T1000 (cell line): Measurements from ENCODE around the gene MBD4.
"Not testable (repeated sequence)": the region's sequence is repeated elsewhere in the genome, so short reads cannot be mapped to it uniquely, and the experiment has no call there.

Source experiments
- DNase-seq: peaks from one replicate; lab custom pipeline; 2025; ENCODE audit warnings: mixed read lengths; lab: John Stamatoyannopoulos, UW

Gene MBD4

GRCh38 chr3:129429602-129430001 lies 10.1 kb downstream of the MBD4 start:
- DNase-seq: no peak

GRCh38 chr3:129429080-129429451 lies 10.7 kb downstream of the MBD4 start:
- DNase-seq: no peak

GRCh38 chr3:129428376-129429079 lies 11.2 kb downstream of the MBD4 start, which contains the start of gene EFCAB12:
TSS of gene EFCAB12 (minus strand) at chr3:129428636. CDS start at chr3:129428488, 148 bp downstream.
- peak; percentile 84 for DNase-seq

- DNase-seq: no peak
Measured at GRCh38 chr3:129428007-129428375, 11.8 kb downstream of the MBD4 start.

- no peak for DNase-seq
Measured at GRCh38 chr3:129425619-129426018, 14.1 kb downstream of the MBD4 start.

- DNase-seq: no peak
Measured at GRCh38 chr3:129425213-129425612, 14.5 kb downstream of the MBD4 start.

- no peak for DNase-seq
Measured at GRCh38 chr3:129424185-129424841, 15.4 kb downstream of the MBD4 start.

GRCh38 chr3:129422897-129423296 lies 16.9 kb downstream of the MBD4 start:
- no peak for DNase-seq

- no peak for DNase-seq
Measured at GRCh38 chr3:129421988-129422745, 17.6 kb downstream of the MBD4 start.

- no peak for DNase-seq
Measured at GRCh38 chr3:129421236-129421883, 18.4 kb downstream of the MBD4 start.

GRCh38 chr3:129419476-129419875 lies 20.3 kb downstream of the MBD4 start:
- DNase-seq: no peak

GRCh38 chr3:129418041-129418973 lies 21.4 kb downstream of the MBD4 start:
- no peak for DNase-seq

GRCh38 chr3:129417326-129417725 lies 22.4 kb downstream of the MBD4 start:
- no peak for DNase-seq

GRCh38 chr3:129416415-129416814 lies 23.3 kb downstream of the MBD4 start:
- DNase-seq: no peak

GRCh38 chr3:129415830-129416229 lies 23.9 kb downstream of the MBD4 start:
- no peak for DNase-seq

GRCh38 chr3:129415378-129415777 lies 24.4 kb downstream of the MBD4 start:
- DNase-seq: no peak

- DNase-seq: peak; percentile 9
Measured at GRCh38 chr3:129413687-129414506, 25.9 kb downstream of the MBD4 start.

- not testable (repeated sequence) for DNase-seq
Measured at GRCh38 chr3:129413238-129413637, 26.5 kb downstream of the MBD4 start.

GRCh38 chr3:129412542-129413198 lies 27.1 kb downstream of the MBD4 start:
- no peak for DNase-seq

- DNase-seq: no peak
Measured at GRCh38 chr3:129410971-129411370, 28.8 kb downstream of the MBD4 start.
